Mononuclear cell (primary cell): ENCODE data around the gene GSTT4. TPM values are rescaled to one million over a fixed set of nuclear protein-coding genes. Genes with fewer than 3 reads are reported as not detected.
"Not testable (repeated sequence)": the region's sequence is repeated elsewhere in the genome, so short reads cannot be mapped to it uniquely, and the experiment has no call there.

ENCODE experiments used
- H3K27me3 ChIP-seq: 2 replicates; pipeline ENCODE4 v1.6.0; 2011; ENCODE audit warnings: low read length, control low read depth; ENCODE audit not compliant: insufficient read depth
- H3K4me1 ChIP-seq: 2 replicates; pipeline ENCODE4 v1.5.1; 2011; ENCODE audit warnings: mild to moderate bottlenecking, low read length, control low read depth; ENCODE audit not compliant: insufficient read depth
- H3K4me3 ChIP-seq: 2 replicates; pipeline ENCODE4 v1.5.1; 2011; ENCODE audit warnings: mild to moderate bottlenecking, low read length, moderate library complexity
- H3K9me3 ChIP-seq: 2 replicates; pipeline ENCODE4 v1.5.1; 2011; ENCODE audit warnings: low read depth, mild to moderate bottlenecking, control low read depth, low read length
- total RNA-seq: library from RNA; depleted of rRNA; stranded (reverse); fragments of >200 nt; gene quantifications from one replicate; pipeline ENCODE4 v1.2.3, GENCODE V29; 2012

The GSTT4 gene
- total RNA-seq, 1 donor: not detected

DNA sequence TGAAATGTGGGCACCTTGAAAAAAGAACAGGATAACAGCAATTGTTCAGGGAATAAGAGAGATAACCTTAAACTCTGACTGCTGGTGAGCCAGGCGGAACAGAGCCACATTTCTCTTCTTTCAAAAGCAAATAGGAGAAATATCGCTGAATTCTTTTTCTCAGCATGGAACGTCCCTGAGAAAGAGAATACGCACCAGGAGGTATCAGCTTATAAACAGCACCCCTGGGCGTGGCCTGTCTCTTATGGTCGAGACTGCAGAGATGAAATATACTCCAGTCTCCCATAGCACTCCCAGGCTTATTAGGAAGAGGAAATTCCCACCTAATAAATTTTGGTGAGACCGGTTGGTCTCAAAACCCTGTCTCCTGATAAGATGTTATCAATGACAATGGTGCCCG is 49.4 kb downstream of the GSTT4 start:
- H3K4me3 ChIP-seq, H3K9me3 ChIP-seq, H3K27me3 ChIP-seq, H3K4me1 ChIP-seq: not testable (repeated sequence)

GRCh38 chr22:23954991-23955305 is 50.3 kb downstream of the GSTT4 start:
- H3K9me3 ChIP-seq, H3K4me3 ChIP-seq, H3K4me1 ChIP-seq, H3K27me3 ChIP-seq: not testable (repeated sequence)

DNA sequence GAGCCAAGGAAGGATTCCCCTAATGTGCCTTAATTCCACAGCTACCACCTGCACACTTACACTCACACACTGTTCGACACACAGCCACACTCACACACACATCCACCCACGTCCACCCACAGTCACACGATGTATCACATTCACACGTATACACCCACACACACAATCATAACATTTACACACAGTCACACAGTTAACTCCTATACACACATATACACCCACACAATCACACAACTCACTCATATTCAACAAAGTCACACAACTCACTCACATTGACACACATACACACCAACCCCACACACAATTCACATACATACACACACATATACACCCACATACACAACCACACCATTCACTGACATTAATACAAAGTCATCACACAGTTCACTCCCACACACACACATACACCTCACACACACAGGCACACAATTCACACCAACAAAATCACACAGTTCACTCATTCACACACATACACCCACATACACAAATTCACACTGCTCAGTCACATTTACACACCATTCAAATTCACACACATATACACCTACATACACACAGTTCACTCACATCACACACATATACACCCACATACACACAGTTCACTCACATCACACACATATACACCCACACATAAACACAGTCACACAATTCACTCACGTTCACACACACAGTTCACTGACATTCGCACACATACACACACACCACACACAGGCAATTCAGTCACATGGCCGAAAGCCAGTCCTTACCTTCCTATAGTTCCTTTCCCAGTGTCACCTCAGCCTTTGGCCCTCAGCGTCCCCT is 50.9 kb downstream of the GSTT4 start:
- not testable (repeated sequence) for H3K4me1 ChIP-seq, H3K9me3 ChIP-seq, H3K4me3 ChIP-seq, H3K27me3 ChIP-seq

DNA sequence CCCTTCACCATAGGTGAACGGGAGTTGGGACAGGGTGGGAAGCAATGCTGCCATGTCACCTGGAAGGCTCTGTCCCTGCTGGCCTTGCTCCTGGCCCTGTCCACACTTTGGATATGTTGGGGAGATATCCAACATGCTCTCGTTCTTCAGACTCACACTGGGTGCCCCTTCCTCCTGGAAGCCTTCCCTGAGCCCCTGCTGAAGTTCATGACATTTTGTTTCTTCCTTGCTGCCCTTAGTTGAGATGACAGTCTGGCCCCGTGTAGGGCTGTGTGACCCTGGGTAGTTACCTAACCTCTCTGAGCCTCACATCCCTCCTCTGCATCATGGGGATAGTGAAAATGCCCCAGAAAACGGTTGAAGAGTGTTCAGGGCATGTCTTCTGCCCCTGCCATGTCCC is 51.8 kb downstream of the GSTT4 start:
- not testable (repeated sequence) for H3K27me3 ChIP-seq, H3K4me1 ChIP-seq, H3K9me3 ChIP-seq, H3K4me3 ChIP-seq

- H3K9me3 ChIP-seq, H3K4me1 ChIP-seq, H3K4me3 ChIP-seq, H3K27me3 ChIP-seq: not testable (repeated sequence)
Measured at GRCh38 chr22:23952794-23953405, 52.4 kb downstream of the GSTT4 start.

- not testable (repeated sequence) for H3K27me3 ChIP-seq, H3K9me3 ChIP-seq, H3K4me3 ChIP-seq, H3K4me1 ChIP-seq
Measured at GRCh38 chr22:23951383-23951782, 53.9 kb downstream of the GSTT4 start.

GRCh38 chr22:23949764-23950163 is 55.5 kb downstream of the GSTT4 start:
- not testable (repeated sequence) for H3K4me1 ChIP-seq, H3K9me3 ChIP-seq, H3K27me3 ChIP-seq, H3K4me3 ChIP-seq

Other genes with a start within 250 kb of the GSTT4 start
- gene C22orf15, start 242.5 kb downstream of the GSTT4 start, total RNA-seq: 0.31 TPM
- gene CHCHD10, start 237.5 kb downstream of the GSTT4 start, total RNA-seq: 9.0 TPM
- gene MMP11, start 232.6 kb downstream of the GSTT4 start, total RNA-seq: 0.94 TPM
- 31.8 TPM for gene SMARCB1, start 218.5 kb downstream of the GSTT4 start, total RNA-seq
- gene DERL3, start 166.4 kb downstream of the GSTT4 start, total RNA-seq: 1.7 TPM
- 7.9 TPM for gene SLC2A11, start 147.6 kb downstream of the GSTT4 start, total RNA-seq
- 66.7 TPM for gene MIF, start 111.1 kb downstream of the GSTT4 start, total RNA-seq
- not detected for gene GSTT2B, start 44.3 kb downstream of the GSTT4 start, total RNA-seq
- 3.8 TPM for gene DDTL, start 38.6 kb downstream of the GSTT4 start, total RNA-seq
- gene DDT, start 31.0 kb downstream of the GSTT4 start, total RNA-seq: 45.8 TPM
- gene GSTT2, start 25.3 kb downstream of the GSTT4 start, total RNA-seq: not detected
- gene CABIN1, start 5.9 kb upstream of the GSTT4 start, total RNA-seq: 49.7 TPM
- gene SUSD2, start 176.0 kb upstream of the GSTT4 start, total RNA-seq: 0.31 TPM
- gene GGT5, start 239.6 kb upstream of the GSTT4 start, total RNA-seq: 0.31 TPM